ENCODE data around the gene MBOAT2.
"Not testable (repeated sequence)": the region's sequence is repeated elsewhere in the genome, so short reads cannot be mapped to it uniquely, and the experiment has no call there.

The MBOAT2 gene

DNA sequence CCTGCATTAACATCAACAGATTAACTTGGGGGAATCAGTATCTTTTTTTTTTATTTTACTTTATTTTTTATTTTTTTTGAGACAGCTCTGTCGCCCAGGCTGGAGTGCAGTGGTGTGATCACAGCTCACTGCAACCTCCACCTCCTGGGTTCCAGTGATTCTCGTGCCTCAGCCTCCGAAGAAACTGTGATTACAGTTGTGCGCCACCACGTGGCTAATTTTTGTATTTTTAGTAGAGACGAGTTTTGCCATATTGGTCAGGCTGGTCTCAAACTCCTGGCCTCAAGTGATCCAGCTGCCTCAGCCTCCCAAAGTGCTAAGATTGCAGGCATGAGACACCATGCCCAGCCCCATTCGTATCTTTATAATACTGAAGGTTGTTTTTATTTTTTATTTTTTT lies 99.6 kb downstream of the MBOAT2 start:
- in situ Hi-C loops (cut with HindIII; ENCODE audit: low sequenced_read_pairs): not testable (repeated sequence)

DNA sequence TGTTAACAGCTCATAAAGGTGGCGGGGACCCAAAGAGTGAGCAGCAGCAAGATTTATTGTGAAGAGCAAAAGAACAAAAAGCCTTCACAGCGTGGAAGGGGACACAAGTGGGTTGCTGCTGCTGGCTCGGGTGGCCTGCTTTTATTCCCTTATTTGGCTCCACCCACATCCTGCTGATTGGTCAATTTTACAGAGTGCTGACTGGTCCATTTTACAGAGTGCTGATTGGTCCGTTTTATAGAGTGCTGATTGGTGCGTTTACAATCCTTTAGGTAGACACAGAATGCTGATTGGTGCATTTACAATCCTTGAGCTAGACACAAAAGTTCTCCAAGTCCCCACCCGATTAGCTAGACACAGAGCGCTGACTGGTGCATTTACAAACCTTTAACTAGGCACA lies 100.7 kb downstream of the MBOAT2 start:
- in situ Hi-C loops (cut with HindIII; ENCODE audit: low sequenced_read_pairs): not testable (repeated sequence)

GRCh38 chr2:8897206-8897605 lies 106.3 kb downstream of the MBOAT2 start:
- in situ Hi-C loops (cut with HindIII; ENCODE audit: low sequenced_read_pairs): loop anchor here (25.0 kb wide), 1 partner anchor 215 kb away; no protein-coding TSS in a partner anchor

DNA sequence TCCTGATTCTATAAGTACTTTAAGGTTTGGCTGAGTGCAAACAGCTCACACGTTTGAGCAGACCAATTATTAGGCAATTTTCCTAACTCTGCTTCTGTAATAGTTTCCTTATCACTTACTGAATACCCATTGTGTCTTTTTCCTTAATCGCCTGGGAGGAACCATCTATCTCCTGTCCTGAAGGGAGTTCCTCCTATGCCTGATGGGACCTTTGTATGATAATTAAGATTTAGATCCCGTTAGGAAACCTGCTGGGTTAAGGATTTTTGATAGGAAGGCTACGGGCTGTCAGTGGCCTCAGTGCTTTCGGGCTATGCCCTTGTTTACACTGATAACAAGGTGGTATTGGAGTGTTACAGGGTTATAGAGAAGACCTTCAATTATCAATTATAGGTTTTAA lies 106.8 kb downstream of the MBOAT2 start:
- in situ Hi-C loops (cut with HindIII; ENCODE audit: low sequenced_read_pairs): loop anchor here (25.0 kb wide), 1 partner anchor 216 kb away; no protein-coding TSS in a partner anchor

- in situ Hi-C loops (cut with HindIII; ENCODE audit: low sequenced_read_pairs): loop anchor here (25.0 kb wide), 1 partner anchor 217 kb away; no protein-coding TSS in a partner anchor
Measured at GRCh38 chr2:8895087-8895912, 108.2 kb downstream of the MBOAT2 start.

- in situ Hi-C loops (cut with HindIII; ENCODE audit: low sequenced_read_pairs): loop anchor here (25.0 kb wide), 1 partner anchor 218 kb away; no protein-coding TSS in a partner anchor
Measured at GRCh38 chr2:8893978-8894820, 109.3 kb downstream of the MBOAT2 start.

DNA sequence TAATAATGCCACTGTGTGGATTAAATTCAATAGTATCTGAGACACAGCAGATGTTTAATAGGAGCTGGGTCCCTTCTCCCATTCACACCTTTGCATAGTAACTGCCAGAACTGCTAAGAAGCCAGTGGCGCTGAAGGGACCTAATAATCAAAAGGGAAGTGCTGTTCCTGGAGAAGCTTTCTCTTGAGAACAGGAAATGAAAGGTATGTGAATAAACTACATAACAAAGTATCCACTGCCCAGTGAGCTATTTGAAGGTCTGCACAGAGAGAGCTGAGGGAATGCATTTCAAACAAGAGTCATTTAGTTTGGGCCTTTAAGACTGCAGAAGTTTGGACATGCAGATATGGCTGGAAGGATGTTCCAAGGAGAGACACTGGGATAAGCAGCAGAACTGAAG lies 110.0 kb downstream of the MBOAT2 start:
- in situ Hi-C loops (cut with HindIII; ENCODE audit: low sequenced_read_pairs): loop anchor here (25.0 kb wide), 1 partner anchor 219 kb away; no protein-coding TSS in a partner anchor

- in situ Hi-C loops (cut with HindIII; ENCODE audit: low sequenced_read_pairs): loop anchor here (25.0 kb wide), 1 partner anchor 220 kb away; no protein-coding TSS in a partner anchor
Measured at GRCh38 chr2:8892111-8892510, 111.4 kb downstream of the MBOAT2 start.

GRCh38 chr2:8889978-8890377 lies 113.5 kb downstream of the MBOAT2 start:
- in situ Hi-C loops (cut with HindIII; ENCODE audit: low sequenced_read_pairs): loop anchor here (25.0 kb wide), 1 partner anchor 222 kb away; no protein-coding TSS in a partner anchor

GRCh38 chr2:8888963-8889362 lies 114.5 kb downstream of the MBOAT2 start:
- in situ Hi-C loops (cut with HindIII; ENCODE audit: low sequenced_read_pairs): loop anchor here (25.0 kb wide), 1 partner anchor 223 kb away; no protein-coding TSS in a partner anchor

DNA sequence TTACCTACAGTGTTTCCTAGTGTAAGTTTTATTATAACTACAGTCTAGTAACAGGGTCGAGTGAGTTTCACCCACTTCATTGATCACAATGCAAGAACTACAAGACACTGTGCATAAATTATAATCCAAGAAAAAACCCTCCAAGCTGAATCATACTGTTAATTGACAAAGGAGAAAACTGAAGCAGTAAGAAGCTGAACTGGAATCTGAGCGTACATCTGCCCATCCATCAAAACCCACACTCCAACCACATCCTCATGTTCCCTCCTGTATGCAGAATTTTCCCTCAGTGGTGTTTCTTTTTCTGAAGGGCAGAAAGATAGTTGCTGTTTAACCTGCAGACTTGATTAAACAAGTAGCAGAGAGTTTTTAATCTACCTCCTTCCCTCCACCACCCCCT lies 116.6 kb downstream of the MBOAT2 start:
- in situ Hi-C loops (cut with HindIII; ENCODE audit: low sequenced_read_pairs): loop anchor here (25.0 kb wide), 1 partner anchor 225 kb away; no protein-coding TSS in a partner anchor

DNA sequence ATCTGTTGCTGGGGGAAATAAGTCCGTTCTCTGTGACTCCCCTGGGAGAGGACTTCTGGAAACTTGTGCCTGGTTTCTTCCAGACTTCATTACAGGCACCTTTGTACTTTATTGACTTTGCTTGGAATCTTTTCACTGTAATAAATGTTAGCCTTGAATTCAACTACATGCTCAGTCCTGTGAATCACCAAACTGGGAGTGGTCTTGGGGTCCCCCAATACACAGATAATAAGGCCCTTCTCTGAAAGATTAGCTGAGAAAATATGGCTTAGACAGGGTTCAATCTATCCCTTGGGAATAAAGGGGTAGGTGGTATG lies 117.3 kb downstream of the MBOAT2 start:
- in situ Hi-C loops (cut with HindIII; ENCODE audit: low sequenced_read_pairs): loop anchor here (25.0 kb wide), 1 partner anchor 226 kb away; no protein-coding TSS in a partner anchor

- in situ Hi-C loops (cut with HindIII; ENCODE audit: low sequenced_read_pairs): loop anchor here (25.0 kb wide), 1 partner anchor 227 kb away; no protein-coding TSS in a partner anchor
Measured at GRCh38 chr2:8885449-8886201, 117.9 kb downstream of the MBOAT2 start.

DNA sequence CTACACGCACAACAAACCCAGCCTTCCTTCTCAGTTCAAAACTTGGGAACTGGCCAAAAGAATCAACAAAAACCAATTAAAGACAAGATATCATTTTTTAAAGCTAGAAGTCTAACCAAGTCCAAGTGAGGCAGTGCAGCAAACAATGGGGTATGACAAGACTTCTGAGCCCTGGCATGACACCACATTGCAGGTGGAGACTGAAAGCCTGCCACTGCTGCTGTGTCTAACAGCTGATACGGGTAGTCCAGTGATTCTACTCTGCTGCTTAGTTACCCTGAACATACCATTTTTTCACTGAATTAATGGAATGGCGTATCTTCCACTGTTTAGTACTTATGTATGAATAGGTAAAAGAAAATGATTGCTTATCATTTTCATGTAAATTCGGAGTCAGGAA lies 118.7 kb downstream of the MBOAT2 start:
- in situ Hi-C loops (cut with HindIII; ENCODE audit: low sequenced_read_pairs): loop anchor here (25.0 kb wide), 1 partner anchor 227 kb away; no protein-coding TSS in a partner anchor

DNA sequence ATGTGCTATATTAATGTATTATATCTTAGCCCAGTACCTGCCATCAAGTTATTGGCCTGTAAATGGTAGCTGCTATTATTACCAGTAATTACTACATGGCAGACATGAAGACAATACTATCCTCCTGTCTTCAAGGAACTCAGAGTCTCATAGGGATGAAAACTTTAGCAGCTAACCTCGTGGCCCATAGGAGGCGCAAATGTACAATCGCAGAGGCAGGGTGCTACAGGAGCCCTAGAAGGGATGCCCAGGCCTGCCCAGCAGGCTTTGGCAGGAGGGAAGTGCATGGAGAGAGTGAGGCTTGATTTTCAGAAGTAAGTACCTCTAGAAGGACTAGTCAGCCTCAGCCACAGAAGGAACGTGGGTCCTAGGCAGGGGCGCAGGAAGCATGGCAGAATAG lies 121.4 kb downstream of the MBOAT2 start:
- in situ Hi-C loops (cut with HindIII; ENCODE audit: low sequenced_read_pairs): loop anchor here (25.0 kb wide), 1 partner anchor 230 kb away; no protein-coding TSS in a partner anchor

GRCh38 chr2:8877894-8878293 lies 125.6 kb downstream of the MBOAT2 start:
- in situ Hi-C loops (cut with HindIII; ENCODE audit: low sequenced_read_pairs): loop anchor here (25.0 kb wide), 1 partner anchor 234 kb away; no protein-coding TSS in a partner anchor

- in situ Hi-C loops (cut with HindIII; ENCODE audit: low sequenced_read_pairs): loop anchor here (25.0 kb wide), 1 partner anchor 235 kb away; no protein-coding TSS in a partner anchor
Measured at GRCh38 chr2:8877332-8877731, 126.2 kb downstream of the MBOAT2 start.

DNA sequence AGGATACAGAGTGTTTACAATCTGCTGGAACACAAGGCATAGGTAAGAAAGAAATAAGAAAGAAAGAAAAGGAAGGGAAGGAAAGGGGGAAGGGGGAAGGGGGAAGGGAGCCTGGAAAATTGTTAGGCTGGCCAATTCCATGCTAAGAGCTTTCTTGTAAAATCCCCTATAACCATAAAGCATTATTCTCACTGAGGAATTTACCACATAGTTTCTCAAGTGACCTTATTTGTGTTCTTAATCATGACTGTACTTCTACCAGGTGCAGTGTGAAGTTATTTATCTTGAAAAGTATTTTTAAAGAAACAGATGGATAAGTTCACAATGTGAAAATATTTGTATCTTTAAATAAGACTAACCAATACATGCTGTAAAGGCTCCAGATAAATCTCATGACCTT lies 126.9 kb downstream of the MBOAT2 start:
- in situ Hi-C loops (cut with HindIII; ENCODE audit: low sequenced_read_pairs): loop anchor here (25.0 kb wide), 1 partner anchor 236 kb away; no protein-coding TSS in a partner anchor

GRCh38 chr2:8872821-8873432 lies 130.6 kb downstream of the MBOAT2 start:
- in situ Hi-C loops (cut with HindIII; ENCODE audit: low sequenced_read_pairs): no loop called here

- in situ Hi-C loops (cut with HindIII; ENCODE audit: low sequenced_read_pairs): no loop called here
Measured at GRCh38 chr2:8870441-8870840, 133.0 kb downstream of the MBOAT2 start.
